Measurements from ENCODE around the gene UNC50. TPM values are rescaled to one million over a fixed set of nuclear protein-coding genes. Genes with fewer than 3 reads are reported as not detected.

UNC50 gene
- polyA plus RNA-seq, 2 of the 4 experiments (the other 2 are of a cell fraction): 57.0 to 90.6 TPM

DNA sequence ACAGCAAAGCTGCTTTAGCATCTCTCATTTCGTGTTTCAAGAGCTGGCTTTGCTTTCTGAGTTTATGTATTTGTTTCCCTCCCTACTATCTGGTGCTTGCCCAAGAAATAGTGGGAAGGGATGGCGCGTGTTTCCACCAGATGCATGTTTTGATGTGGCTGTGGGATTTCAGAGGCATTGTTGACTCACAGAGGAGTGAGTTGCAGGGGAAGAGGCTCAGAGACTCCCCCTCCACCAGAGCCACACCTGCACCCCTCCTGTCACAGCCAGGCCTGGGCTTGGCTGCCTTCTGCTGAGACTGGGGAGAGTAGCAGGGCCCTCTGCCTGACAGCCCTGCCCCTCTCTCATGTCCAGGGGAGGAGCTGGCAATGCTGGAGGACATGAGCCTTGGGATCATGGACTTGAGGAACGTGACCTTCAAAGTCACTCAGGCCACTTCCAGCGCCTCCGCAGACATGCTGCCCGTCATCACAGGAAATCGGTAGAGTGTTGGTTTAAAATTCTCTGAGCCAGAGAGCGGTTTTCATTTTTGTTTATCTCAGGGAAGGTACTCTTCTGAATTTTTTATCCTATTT lies 43.0 kb upstream of the UNC50 start:
- H3K9me3 ChIP-seq: no peaks in the 10 kb centered on the region
- ChIA-PET POLR2A (no interaction called here), CTCF (no interaction called here)
- H3K4me3 ChIP-seq: no peak overlapping the region
- WGBS (ENCODE audit: missing lambda C conversion rate): 93% methylated on average over 9 of the region's 9 CpGs
- DNase-seq (ENCODE audit: low read depth in 1 of 2, low spot score in 1 of 2) (no peak), FAIRE-seq (no peak), ATAC-seq (no peak)
- no peaks in the 10 kb centered on the region for H3K4me1 ChIP-seq
- H3K27ac ChIP-seq: no peak overlapping the region
- TF ChIP-seq GATA3 (IDR thresholded peaks at IDR 0.05; ENCODE audit: borderline replicate concordance) (no peak), RCOR1 (IDR thresholded peaks at IDR 0.05; ENCODE audit: low read depth, low read length) (no peak), MAFK (IDR thresholded peaks at IDR 0.05; ENCODE audit: partially characterized antibody) (no peak), PHF8 (IDR thresholded peaks at IDR 0.05; ENCODE audit: borderline replicate concordance, low read depth) (no peak), HEYL (CRISPR knock-in tag; IDR thresholded peaks at IDR 0.05) (no peak), NPAS2 (CRISPR knock-in tag; IDR thresholded peaks at IDR 0.05; ENCODE audit: borderline replicate concordance) (no peak), FOSL2 (IDR thresholded peaks at IDR 0.05) (no peak), FOSL2 (CRISPR knock-in tag; IDR thresholded peaks at IDR 0.05) (no peak), MAZ (IDR thresholded peaks at IDR 0.05; ENCODE audit: borderline replicate concordance, low read depth, low read length) (no peak), ZNF302 (CRISPR knock-in tag; IDR thresholded peaks at IDR 0.05) (no peak)
- TF ChIP-seq, protein P1, sequence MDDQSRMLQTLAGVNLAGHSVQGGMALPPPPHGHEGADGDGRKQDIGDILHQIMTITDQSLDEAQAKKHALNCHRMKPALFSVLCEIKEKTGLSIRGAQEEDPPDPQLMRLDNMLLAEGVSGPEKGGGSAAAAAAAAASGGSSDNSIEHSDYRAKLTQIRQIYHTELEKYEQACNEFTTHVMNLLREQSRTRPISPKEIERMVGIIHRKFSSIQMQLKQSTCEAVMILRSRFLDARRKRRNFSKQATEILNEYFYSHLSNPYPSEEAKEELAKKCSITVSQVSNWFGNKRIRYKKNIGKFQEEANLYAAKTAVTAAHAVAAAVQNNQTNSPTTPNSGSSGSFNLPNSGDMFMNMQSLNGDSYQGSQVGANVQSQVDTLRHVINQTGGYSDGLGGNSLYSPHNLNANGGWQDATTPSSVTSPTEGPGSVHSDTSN (IDR thresholded peaks at IDR 0.05): no peak
- TF ChIP-seq, protein P2, sequence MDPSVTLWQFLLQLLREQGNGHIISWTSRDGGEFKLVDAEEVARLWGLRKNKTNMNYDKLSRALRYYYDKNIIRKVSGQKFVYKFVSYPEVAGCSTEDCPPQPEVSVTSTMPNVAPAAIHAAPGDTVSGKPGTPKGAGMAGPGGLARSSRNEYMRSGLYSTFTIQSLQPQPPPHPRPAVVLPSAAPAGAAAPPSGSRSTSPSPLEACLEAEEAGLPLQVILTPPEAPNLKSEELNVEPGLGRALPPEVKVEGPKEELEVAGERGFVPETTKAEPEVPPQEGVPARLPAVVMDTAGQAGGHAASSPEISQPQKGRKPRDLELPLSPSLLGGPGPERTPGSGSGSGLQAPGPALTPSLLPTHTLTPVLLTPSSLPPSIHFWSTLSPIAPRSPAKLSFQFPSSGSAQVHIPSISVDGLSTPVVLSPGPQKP (IDR thresholded peaks at IDR 0.05; ENCODE audit: low read depth, low read length): no peak
- no peak overlapping the region for H3K4me2 ChIP-seq

DNA sequence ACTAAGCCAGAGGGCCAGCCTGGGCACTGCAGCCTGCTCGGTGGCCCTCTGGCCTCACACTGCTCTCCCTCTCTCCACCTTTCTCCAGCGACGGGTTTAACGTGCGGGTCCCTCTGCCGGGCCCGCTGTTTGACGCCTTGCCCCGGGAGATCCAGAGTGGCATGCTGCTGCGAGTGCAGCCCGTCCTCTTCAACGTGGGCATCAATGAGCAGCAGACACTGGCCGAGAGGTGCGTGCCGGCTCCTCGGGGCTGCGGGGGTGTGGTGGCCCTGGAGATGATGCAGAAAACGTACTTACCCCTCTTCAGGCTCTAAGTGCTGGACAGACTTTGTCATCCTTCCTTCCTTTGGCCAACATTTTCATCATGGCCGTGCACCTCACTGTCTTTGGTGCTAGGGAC lies 42.4 kb upstream of the UNC50 start:
- POLR2A ChIA-PET: no interaction called here
- Histone ChIP-seq H3K27ac (no peak overlapping the region), H3K9me3 (no peaks in the 10 kb centered on the region), H3K4me1 (no peaks in the 10 kb centered on the region), H3K4me3 (no peak overlapping the region), H3K4me2 (no peak overlapping the region)
- 92% methylated on average over 19 of the region's 19 CpGs for WGBS (ENCODE audit: missing lambda C conversion rate)
- CTCF ChIA-PET: no interaction called here
- no peak for ATAC-seq
- TF ChIP-seq, protein P3, sequence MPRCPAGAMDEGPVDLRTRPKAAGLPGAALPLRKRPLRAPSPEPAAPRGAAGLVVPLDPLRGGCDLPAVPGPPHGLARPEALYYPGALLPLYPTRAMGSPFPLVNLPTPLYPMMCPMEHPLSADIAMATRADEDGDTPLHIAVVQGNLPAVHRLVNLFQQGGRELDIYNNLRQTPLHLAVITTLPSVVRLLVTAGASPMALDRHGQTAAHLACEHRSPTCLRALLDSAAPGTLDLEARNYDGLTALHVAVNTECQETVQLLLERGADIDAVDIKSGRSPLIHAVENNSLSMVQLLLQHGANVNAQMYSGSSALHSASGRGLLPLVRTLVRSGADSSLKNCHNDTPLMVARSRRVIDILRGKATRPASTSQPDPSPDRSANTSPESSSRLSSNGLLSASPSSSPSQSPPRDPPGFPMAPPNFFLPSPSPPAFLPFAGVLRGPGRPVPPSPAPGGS (IDR thresholded peaks at IDR 0.05): no peak
- TF ChIP-seq BHLHE40 (IDR thresholded peaks at IDR 0.05; ENCODE audit: low read depth, low read length): no peak
- DNase-seq (ENCODE audit: low read depth in 1 of 2, low spot score in 1 of 2): no peak
- FAIRE-seq: no peak

DNA sequence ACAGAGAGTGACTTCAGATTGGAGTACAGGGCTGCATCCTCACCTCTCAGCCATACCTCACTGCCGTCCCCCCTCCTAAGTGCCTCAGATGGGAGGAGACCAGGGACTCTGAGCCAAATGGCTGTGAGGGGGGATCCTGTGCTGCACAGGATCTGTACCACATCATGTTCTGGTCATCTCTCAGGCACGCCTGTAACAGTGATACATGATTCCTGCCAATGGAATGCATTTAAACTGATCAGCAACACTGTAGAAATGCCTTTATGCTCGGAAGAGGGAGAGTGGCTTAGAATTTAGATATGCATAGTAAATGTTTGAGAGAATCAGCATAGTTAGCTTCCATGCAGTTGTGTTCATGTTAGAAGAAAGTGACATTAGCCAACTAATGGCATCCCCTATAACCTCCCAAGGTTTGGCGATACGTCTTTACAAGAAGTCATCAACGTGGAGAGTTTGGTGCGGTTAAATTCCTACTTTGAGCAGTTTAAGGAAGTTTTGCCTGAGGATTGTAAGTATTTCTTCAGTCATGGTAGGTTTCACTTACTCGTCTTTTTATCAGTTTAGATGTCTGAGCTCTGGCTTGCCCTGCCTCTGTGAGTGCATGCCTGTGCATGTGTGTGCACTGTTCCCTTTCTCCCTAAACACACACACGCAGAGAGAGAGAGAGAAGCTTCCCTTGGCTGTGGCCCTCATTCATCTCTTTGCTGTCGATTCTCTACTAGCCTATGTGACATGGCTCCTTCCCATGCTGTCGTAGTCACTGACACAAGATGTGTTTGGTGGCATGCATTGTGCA lies 40.0 kb upstream of the UNC50 start:
- ChIA-PET CTCF (interaction anchor here (0.7 to 5.1 kb wide), 16 partner anchors 8 to 253 kb away, joined by 3 to 20 read pairs (median 4); partner anchors contain the start of gene COA5), POLR2A (no interaction called here)
- no peaks in the 10 kb centered on the region for H3K9me3 ChIP-seq
- 89% methylated on average over 11 of the region's 11 CpGs for WGBS (ENCODE audit: missing lambda C conversion rate)
- FAIRE-seq (no peak), ATAC-seq (no peak), DNase-seq (ENCODE audit: low read depth in 1 of 2, low spot score in 1 of 2) (no peak)
- no peak overlapping the region for H3K4me3 ChIP-seq
- TF ChIP-seq ZFP36 (IDR thresholded peaks at IDR 0.05; ENCODE audit: borderline replicate concordance, partially characterized antibody) (no peak), CHD2 (IDR thresholded peaks at IDR 0.05; ENCODE audit: low read length, partially characterized antibody) (no peak)
- H3K27ac ChIP-seq: no peak overlapping the region
- no peaks in the 10 kb centered on the region for H3K4me1 ChIP-seq
- no peak overlapping the region for H3K4me2 ChIP-seq
